HepG2 (cell line): Measurements from ENCODE around the gene ZNF277. TPM values are rescaled to one million over a fixed set of nuclear protein-coding genes. Genes with fewer than 3 reads are reported as not detected.

ENCODE experiments used
- ATAC-seq: fragments of 200-7000 bp; cut with Tn5 transposase; 3 replicates; pipeline ENCODE4 v1.9.1; 2020; ENCODE audit warnings: mild to moderate bottlenecking, moderate library complexity
- BruUV-seq: library from RNA; stranded (reverse); fragments of 400-500 nt; replicated peaks from 2 replicates; lab custom pipeline; 2021; lab: Mats Ljungman, UMichigan
- CTCF ChIA-PET: fragments of 300-600 bp; formaldehyde crosslinking; extraction: SDS; loops from one replicate; lab custom pipeline; 2021; ENCODE audit warnings: low total read pairs, inconsistent platforms, low intra/inter-chr PET ratio; lab: Yijun Ruan, JAX
- POLR2A ChIA-PET: fragments of 350-600 bp; sonication (Branson Sonifier 250); formaldehyde crosslinking; loops from one replicate; lab custom pipeline; 2020; ENCODE audit warnings: antibody characterized with exemption, inconsistent platforms; lab: Yijun Ruan, JAX
- DNase-seq: peaks from one replicate; pipeline ENCODE4 v3.0.0-alpha.2; 2015; ENCODE audit warnings: low spot score
- FAIRE-seq: peaks from 3 replicates; lab custom pipeline; 2011; peaks lifted over from hg19 to GRCh38; lab: Jason Lieb, UNC
- H2AFZ ChIP-seq: one replicate; pipeline ENCODE4 v1.6.1; 2011; ENCODE audit warnings: low read length, inconsistent platforms
- H3K27ac ChIP-seq: fragments of 300-600 bp; 3 replicates; pipeline ENCODE4 v1.8.0; 2011; ENCODE audit warnings: mixed run types, mild to moderate bottlenecking, mixed read lengths, low read length, inconsistent platforms; ENCODE audit not compliant: insufficient read depth; ENCODE audit errors: extremely low read length
- H3K27me3 ChIP-seq, 2 experiments: fragments of 200-600 bp in 1 of 2; 2 replicates in 1 of 2; 3 replicates in 1 of 2; pipeline versions ENCODE4 v1.6.0 to v1.8.0; 2011; ENCODE audit warnings: low read length in 2 of 2, mild to moderate bottlenecking in 2 of 2, moderate library complexity in 2 of 2, inconsistent platforms in 1 of 2; ENCODE audit not compliant: insufficient read depth in 2 of 2, control insufficient read depth in 1 of 2
- H3K36me3 ChIP-seq, 2 experiments: fragments of 200-600 bp in 1 of 2; replicated peaks in 1 of 2; 2 replicates in 1 of 2; 3 replicates in 1 of 2; pipeline versions ENCODE4 v1.5.1 to v1.8.0; 2011; ENCODE audit warnings: low read length in 2 of 2, inconsistent platforms in 1 of 2; ENCODE audit not compliant: insufficient read depth in 2 of 2, control insufficient read depth in 1 of 2
- H3K4me1 ChIP-seq: 2 replicates; pipeline ENCODE4 v1.5.1; 2012; ENCODE audit warnings: low read length, inconsistent platforms; ENCODE audit not compliant: insufficient read depth
- H3K4me2 ChIP-seq: 2 replicates; pipeline ENCODE4 v1.6.0; 2011; ENCODE audit warnings: low read depth, low read length, inconsistent platforms
- H3K4me3 ChIP-seq, 3 experiments: fragments of 200-600 bp in 1 of 3; sonication (generic), shearing (Covaris generic) in 1 of 3; replicated peaks in 1 of 3; 2 replicates each; pipeline ENCODE4 v1.5.1; 2011 to 2016; ENCODE audit warnings: low read length in 3 of 3, inconsistent platforms in 2 of 3, low read depth in 2 of 3, mild to moderate bottlenecking in 2 of 3, control low read depth in 1 of 3, mixed read lengths in 1 of 3; ENCODE audit not compliant: insufficient read depth in 1 of 3
- H3K79me2 ChIP-seq: one replicate; pipeline ENCODE4 v1.6.1; 2011; ENCODE audit warnings: low read length, inconsistent platforms; ENCODE audit not compliant: insufficient read depth
- H3K9ac ChIP-seq: 2 replicates; pipeline ENCODE4 v1.6.0; 2011; ENCODE audit warnings: mild to moderate bottlenecking, low read depth, low read length, inconsistent platforms; ENCODE audit not compliant: insufficient read depth
- H3K9me3 ChIP-seq: 2 replicates; pipeline ENCODE4 v1.5.1; 2012; ENCODE audit warnings: mild to moderate bottlenecking, low read length
- H4K20me1 ChIP-seq: 2 replicates; pipeline ENCODE4 v1.6.0; 2011; ENCODE audit warnings: inconsistent platforms, mild to moderate bottlenecking, low read length, moderate library complexity; ENCODE audit not compliant: insufficient read depth
- FOXA1 ChIP-seq, 2 experiments: fragments of 450-650 bp in 1 of 2; sonication (generic) in 1 of 2; formaldehyde crosslinking in 1 of 2; IDR thresholded peaks; 2 replicates each; pipeline versions ENCODE4 v1.4.0 to v1.6.1; 2016 to 2020; ENCODE audit warnings: missing genetic modification reagents in 1 of 2
- GABPA ChIP-seq, 2 experiments: IDR thresholded peaks; 2 replicates each; pipeline ENCODE4 v1.6.1; 2011 to 2016; ENCODE audit warnings: low read depth in 2 of 2, low read length in 1 of 2, missing biosample characterization in 1 of 2, missing genetic modification characterization in 1 of 2
- HDAC6 ChIP-seq: fragments of 200-600 bp; sonication (generic); IDR thresholded peaks from 2 replicates; pipeline ENCODE4 v1.7.0; 2017; ENCODE audit warnings: mild to moderate bottlenecking, antibody characterized with exemption, low read length, low read depth
- POLR2A ChIP-seq, 2 experiments: IDR thresholded peaks; 2 replicates each; pipeline ENCODE4 v1.6.1; 2011; ENCODE audit warnings: low read depth in 2 of 2, low read length in 2 of 2, mild to moderate bottlenecking in 1 of 2, moderate library complexity in 1 of 2; ENCODE audit not compliant: insufficient read depth in 1 of 2
- ZNF619 ChIP-seq: sonication (generic); formaldehyde crosslinking; IDR thresholded peaks from 2 replicates; pipeline ENCODE4 v1.4.0; 2020; ENCODE audit warnings: mild to moderate bottlenecking, missing genetic modification reagents
- WGBS: methylation state at CpG from one replicate; pipeline ENCODE4 v1.1.6; 2017; ENCODE audit warnings: low lambda C conversion rate; 5-methylcytosine and 5-hydroxymethylcytosine counted together
- in situ Hi-C: cut with HindIII; loops from 2 replicates; pipeline ENCODE4 v1.10.0; 2017; ENCODE audit warnings: low pct_unique_long_range_greater_than_20kb; ENCODE audit not compliant: extremely low pct_ligation_motif_present
- intact Hi-C: fragments of 100-400 bp; cut with micrococcal nuclease; formaldehyde crosslinking; loops from one replicate; pipeline ENCODE4 v1.10.0; 2022; ENCODE audit not compliant: unreplicated experiment
- polyA plus RNA-seq, 8 experiments: library from polyadenylated mRNA; depleted of rRNA in 3 of 8; stranded (reverse) in 7 of 8; unstranded in 1 of 8; fragments of >200 nt; fragmentation: Illumina TruSeq in 4 of 8; extraction: Trizol in 4 of 8; gene quantifications; 2 replicates each; pipeline versions ENCODE4 v1.2.1 to v1.2.3, GENCODE V29; 2011 to 2016; ENCODE audit warnings: low read depth in 4 of 8, missing spikeins in 1 of 8, mixed read lengths in 1 of 8; ENCODE audit not compliant: insufficient read depth in 1 of 8
- total RNA-seq, 5 experiments: library from RNA; depleted of rRNA; stranded (reverse); fragments of >200 nt; fragmentation: Illumina TruSeq; extraction: Trizol; gene quantifications; 2 replicates each; pipeline ENCODE4 v1.2.3, GENCODE V29; 2016; ENCODE audit warnings: low read depth in 1 of 5
- TF ChIP-seq, protein P1 (sequence below): sonication (generic); formaldehyde crosslinking; IDR thresholded peaks from 2 replicates; pipeline ENCODE4 v1.9.0; 2022; ENCODE audit warnings: missing genetic modification reagents, mild to moderate bottlenecking, borderline replicate concordance
- TF ChIP-seq, protein P2 (sequence below): IDR thresholded peaks from 2 replicates; pipeline ENCODE4 v1.6.1; 2012; ENCODE audit warnings: low read depth, low read length, improper control_type of control experiment

The ZNF277 gene
- total and polyA plus RNA-seq, 2 of the 13 experiments (the other 11 are each of a cell fraction or from before 2014, with no cell fraction given): 29.1 to 30.1 TPM

DNA sequence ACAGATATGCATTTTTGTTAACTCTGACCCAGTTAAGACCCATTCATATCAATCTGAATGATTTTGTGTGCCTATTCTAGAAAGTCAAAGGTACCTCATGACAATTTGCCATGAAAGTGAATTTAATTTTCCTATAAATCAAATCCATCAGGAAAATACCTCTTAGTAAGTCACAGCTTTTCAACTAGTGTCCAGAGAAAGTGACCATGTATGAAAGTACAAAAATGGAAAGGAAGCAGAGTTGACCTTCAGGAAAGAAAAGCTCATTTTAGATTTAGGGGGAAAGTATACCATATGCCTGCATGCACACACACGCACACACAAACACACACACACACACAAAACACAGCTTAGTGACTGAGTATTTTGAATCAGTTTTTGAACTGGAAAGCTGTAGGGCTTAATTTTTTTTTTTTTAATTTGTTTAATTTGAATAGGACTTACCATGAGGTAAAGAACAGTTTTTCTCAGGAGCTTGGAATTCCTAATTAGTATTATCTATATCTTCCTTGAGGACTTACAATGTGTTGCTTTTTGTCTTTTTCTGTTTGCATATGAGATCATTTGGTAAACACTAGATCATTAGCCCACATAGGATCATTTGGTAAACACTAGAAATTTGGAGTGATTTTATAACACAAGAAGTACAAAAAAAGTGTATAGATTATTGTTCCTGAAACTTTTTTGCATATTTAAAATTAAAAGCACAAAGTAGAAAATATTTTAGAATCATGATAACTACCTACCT is 61.6 kb downstream of the ZNF277 start:
- 88% methylated on average over 1 of the region's 1 CpG for WGBS
- Histone ChIP-seq H3K4me3 (no peak overlapping the region), H3K36me3 (no peaks in the 10 kb centered on the region), H3K9me3 (no peaks in the 10 kb centered on the region), H3K4me1 (peaks cover 10% of the 10 kb centered on the region; the same call in 1 of the 2 replicates), H3K27ac (no peak overlapping the region), H3K27me3 (no peaks in the 10 kb centered on the region), H3K4me2 (no peak overlapping the region), H4K20me1 (no peaks in the 10 kb centered on the region), H3K9ac (no peak overlapping the region), H3K79me2 (peaks cover 4% of the 10 kb centered on the region), H2AFZ (no peak overlapping the region)
- FAIRE-seq: no peak
- ATAC-seq: no peak
- no peak for DNase-seq
- in situ Hi-C loops: no loop called here
- intact Hi-C loops: no loop called here
- BruUV-seq: no TSS peak
- ChIA-PET CTCF (no interaction called here), POLR2A (no interaction called here)
- no peak for TF ChIP-seq POLR2A (IDR thresholded peaks at IDR 0.05; ENCODE audit: insufficient read depth in 1 of 2, low read depth in 2 of 2, low read length in 2 of 2)
- no peak for TF ChIP-seq HDAC6
- TF ChIP-seq GABPA (IDR thresholded peaks at IDR 0.05; ENCODE audit: low read depth, low read length): no peak
- no peak for TF ChIP-seq GABPA (CRISPR knock-in tag; IDR thresholded peaks at IDR 0.05; ENCODE audit: low read depth)
- peak; percentile 32; the same call in 1 of the 2 replicates for TF ChIP-seq FOXA1 (IDR thresholded peaks at IDR 0.05)
- no peak for TF ChIP-seq FOXA1 (CRISPR knock-in tag; IDR thresholded peaks at IDR 0.05)

DNA sequence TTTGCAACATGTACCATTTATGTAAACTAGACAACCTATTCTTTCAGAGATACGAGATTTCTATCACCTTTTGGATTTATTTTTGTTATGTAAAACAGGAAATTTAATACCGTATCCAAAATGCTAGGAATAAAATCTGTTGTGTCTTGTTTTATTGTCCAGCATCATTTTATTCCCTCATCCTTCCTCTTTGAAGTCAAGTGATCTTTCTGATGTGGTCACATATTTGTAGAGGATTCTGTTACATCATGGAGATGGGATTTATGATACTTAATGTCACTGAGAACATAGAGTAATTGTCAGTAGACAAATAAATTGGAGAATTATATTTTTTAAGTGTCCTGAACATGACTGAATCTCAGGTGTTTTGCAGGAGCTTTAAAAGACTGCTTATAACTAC is 64.7 kb downstream of the ZNF277 start:
- ChIA-PET CTCF (no interaction called here), POLR2A (no interaction called here)
- Histone ChIP-seq H3K4me2 (no peak overlapping the region), H3K9me3 (no peaks in the 10 kb centered on the region), H4K20me1 (no peaks in the 10 kb centered on the region), H3K36me3 (no peaks in the 10 kb centered on the region), H3K79me2 (peaks cover 4% of the 10 kb centered on the region), H3K27me3 (no peaks in the 10 kb centered on the region), H2AFZ (no peak overlapping the region), H3K9ac (no peak overlapping the region), H3K27ac (no peak overlapping the region), H3K4me3 (no peak overlapping the region), H3K4me1 (peaks cover 10% of the 10 kb centered on the region; the same call in 1 of the 2 replicates)
- intact Hi-C loops (no loop called here), in situ Hi-C loops (no loop called here)
- FAIRE-seq (no peak), ATAC-seq (no peak), DNase-seq (no peak)
- BruUV-seq: no TSS peak
- TF ChIP-seq, protein P1, sequence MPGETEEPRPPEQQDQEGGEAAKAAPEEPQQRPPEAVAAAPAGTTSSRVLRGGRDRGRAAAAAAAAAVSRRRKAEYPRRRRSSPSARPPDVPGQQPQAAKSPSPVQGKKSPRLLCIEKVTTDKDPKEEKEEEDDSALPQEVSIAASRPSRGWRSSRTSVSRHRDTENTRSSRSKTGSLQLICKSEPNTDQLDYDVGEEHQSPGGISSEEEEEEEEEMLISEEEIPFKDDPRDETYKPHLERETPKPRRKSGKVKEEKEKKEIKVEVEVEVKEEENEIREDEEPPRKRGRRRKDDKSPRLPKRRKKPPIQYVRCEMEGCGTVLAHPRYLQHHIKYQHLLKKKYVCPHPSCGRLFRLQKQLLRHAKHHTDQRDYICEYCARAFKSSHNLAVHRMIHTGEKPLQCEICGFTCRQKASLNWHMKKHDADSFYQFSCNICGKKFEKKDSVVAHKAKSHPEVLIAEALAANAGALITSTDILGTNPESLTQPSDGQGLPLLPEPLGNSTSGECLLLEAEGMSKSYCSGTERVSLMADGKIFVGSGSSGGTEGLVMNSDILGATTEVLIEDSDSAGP (CRISPR knock-in tag): no peak
- TF ChIP-seq, protein P2, sequence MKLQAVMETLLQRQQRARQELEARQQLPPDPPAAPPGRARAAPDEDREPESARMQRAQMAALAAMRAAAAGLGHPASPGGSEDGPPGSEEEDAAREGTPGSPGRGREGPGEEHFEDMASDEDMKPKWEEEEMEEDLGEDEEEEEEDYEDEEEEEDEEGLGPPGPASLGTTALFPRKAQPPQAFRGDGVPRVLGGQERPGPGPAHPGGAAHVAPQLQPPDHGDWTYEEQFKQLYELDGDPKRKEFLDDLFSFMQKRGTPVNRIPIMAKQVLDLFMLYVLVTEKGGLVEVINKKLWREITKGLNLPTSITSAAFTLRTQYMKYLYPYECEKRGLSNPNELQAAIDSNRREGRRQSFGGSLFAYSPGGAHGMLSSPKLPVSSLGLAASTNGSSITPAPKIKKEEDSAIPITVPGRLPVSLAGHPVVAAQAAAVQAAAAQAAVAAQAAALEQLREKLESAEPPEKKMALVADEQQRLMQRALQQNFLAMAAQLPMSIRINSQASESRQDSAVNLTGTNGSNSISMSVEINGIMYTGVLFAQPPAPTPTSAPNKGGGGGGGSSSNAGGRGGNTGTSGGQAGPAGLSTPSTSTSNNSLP: no peak
- TF ChIP-seq ZNF619: no peak
- 93% methylated on average over 2 of the region's 2 CpGs for WGBS
